HG02642 (cell line): ENCODE data around the gene KLF3.

ENCODE experiments used
- ATAC-seq: cut with Tn5 transposase; IDR thresholded peaks from one replicate; pipeline ENCODE4 v1.9.1; 2021; ENCODE audit warnings: mild to moderate bottlenecking; ENCODE audit not compliant: unreplicated experiment, poor library complexity

Gene KLF3

GRCh38 chr4:38692421-38692820 is 28.4 kb downstream of the KLF3 start:
- ATAC-seq = no peak

DNA sequence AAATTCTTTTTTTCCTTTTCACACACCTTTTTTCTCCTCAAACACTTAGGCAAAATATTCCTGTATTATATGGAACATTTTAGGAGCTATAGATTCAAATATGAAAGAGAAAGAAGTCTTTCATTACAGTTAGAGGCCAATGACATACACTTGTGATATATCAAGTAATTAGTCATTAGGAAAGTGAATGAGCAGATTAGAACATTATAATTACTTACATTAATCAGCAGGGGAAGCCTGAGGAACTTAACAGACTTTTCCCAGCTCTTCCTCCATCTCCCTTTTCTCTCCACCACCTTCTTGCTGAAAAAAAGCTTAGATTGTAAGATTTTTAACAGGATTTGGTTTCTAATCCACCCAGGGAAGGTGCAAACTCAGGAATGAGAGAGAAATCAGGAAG is 29.6 kb downstream of the KLF3 start:
- ATAC-seq = no peak

DNA sequence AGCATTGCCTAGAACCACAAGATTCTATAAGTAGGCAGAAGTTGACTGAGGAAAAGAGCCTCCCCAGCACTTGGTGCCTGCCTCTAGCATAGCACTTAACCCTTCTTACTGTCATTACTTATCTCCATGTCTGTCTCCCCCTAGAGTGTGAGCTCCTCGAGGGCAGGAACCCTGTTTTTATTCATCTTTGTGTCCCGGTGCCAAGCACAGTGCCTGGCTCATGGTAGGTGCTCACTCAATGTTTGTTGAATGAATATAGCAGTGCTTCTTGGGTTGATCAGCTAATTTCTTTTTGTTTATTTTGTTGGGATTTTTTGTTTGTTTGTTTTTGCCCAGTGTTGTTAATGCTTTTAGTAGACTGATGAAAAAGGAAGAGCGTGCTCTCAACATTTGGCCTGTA is 30.3 kb downstream of the KLF3 start:
- ATAC-seq = no peak

- no peak for ATAC-seq
Observed at GRCh38 chr4:38695809-38696208, 31.8 kb downstream of the KLF3 start.

DNA sequence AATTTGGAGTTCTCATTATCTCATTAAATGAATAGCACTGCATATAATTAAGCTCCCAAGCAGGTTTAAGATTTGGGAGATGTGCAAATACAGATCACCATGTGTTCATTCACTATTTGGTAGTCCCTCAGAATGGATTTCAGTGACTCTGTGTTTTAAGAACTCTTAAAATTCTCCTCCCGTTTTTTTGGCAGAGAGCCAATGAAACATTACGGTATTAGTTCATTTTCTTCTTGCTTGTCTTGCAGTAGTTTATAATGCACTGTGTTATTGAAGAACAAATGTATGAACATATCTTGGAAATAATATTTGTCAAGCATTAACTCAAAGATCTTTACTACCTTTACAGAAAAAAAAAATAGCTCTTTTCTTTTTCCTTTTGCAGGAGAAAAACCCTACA is 32.7 kb downstream of the KLF3 start:
- no peak for ATAC-seq

DNA sequence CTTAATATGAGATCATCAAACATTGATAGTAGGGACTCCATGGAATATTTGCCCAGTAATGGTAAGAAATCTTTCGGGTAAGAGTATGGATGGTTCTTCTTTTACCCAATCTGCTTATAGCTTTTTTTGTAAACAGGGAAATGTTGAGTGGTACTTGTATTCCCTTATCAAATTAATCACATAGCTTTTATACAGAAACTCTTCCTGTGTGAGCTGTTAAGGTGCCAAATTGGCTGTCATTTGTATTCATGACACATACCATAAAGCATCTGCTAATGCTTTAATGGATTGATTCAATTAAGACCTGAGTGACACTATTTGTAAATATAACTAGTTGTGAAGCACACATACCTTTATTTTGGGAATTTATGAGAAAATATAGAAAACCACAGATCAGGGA is 34.2 kb downstream of the KLF3 start:
- ATAC-seq = no peak

DNA sequence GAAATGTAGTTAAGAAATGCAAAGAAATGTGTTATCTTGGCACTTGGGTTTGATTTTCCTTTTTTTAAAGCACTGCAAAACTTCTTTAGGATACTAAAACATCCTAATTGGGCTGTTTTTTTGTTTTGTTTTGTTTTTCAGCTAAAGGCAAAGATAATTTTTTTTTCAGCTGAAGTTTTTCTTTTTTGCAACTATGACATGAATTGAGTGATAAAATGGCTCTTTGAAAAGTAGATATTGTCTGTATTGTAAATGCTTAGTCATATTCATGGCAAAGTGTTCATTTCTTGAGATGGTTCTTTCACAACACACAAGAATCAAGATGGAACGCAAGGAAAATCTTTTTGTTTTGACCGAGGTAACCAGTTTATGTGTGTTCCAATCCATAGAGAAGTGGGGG is 35.1 kb downstream of the KLF3 start:
- no peak for ATAC-seq

- no peak for ATAC-seq
Observed at GRCh38 chr4:38703635-38704034, 39.6 kb downstream of the KLF3 start.

DNA sequence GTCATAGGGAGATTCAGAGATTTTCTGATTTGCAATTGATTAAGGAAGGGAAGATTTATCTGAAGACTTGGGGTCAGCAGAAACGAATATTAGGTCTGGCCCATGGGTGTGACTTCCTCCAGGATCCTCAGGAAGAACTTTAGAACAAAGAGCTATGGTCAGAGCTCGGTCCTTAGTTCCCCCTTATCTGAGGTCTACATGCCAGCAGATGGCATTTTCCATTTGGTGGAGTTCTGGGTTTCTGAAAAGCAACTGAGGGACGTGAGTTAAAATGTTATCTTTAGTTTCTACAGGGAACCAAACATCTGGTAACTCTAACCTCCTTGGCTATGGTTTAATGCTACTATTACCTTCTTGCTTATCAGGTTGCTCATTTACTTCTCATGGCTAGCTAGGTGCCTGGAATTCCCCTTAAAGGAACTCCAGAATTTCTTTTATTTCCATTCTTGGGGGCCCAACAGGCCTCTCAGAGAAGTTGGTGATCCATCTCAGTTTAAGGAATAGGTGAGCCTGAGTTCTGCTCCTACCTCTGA is 40.7 kb downstream of the KLF3 start:
- ATAC-seq = no peak

DNA sequence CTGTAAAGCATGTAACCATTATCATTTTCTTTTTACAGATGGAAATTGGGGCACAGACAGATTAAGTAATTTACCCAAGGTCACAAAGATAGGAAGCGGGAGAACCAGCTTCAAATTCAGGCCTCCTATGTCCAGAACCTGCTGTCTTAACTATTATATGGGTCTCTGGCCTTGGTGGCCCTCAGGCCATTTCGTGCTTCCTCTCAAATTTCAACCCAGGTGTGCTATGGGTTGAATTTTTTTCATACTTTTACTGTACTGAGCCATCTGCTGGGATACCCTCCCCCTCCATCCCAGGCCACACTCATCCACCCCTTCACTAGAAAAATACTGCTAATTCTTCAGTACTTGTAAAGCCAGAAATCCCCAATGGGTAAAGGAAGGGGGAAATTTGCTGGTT is 42.3 kb downstream of the KLF3 start:
- ATAC-seq = no peak

DNA sequence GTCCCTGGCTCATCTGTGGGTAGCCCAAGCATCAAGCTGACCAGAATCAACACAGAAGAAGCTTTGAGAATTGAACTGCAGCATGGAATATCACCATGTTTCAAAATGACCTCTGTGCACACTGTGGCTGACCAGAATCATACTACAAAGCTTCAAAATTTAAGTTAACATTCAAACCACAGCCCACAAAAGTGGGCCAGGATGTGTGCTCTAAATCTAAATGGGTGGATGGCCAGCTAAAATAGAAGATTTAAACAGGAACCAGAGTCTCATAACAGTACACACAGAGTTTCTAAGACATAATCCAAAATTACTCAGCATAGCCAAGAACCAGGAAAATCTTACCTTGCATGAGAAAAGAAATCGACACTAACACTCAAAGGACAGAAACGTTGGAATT is 46.1 kb downstream of the KLF3 start:
- ATAC-seq = peak; percentile 83

DNA sequence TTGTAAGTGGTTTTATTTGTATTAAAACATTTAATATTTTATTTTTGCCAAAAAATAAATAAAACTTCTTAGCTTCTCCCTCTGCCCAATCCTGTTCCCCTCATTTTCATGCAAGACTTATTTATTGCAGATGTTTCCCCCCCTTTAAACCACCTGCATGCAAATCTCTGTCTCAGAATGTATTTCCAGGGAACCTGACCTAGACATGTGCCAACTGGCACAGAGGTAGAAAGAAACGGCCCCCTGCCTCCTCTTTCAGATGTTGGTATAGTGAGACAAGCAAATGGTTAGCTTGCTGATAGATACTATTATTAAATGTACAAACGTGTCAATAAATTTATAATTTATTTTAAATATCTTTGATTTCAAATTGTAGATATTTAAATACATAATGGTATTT is 47.1 kb downstream of the KLF3 start:
- ATAC-seq = no peak

DNA sequence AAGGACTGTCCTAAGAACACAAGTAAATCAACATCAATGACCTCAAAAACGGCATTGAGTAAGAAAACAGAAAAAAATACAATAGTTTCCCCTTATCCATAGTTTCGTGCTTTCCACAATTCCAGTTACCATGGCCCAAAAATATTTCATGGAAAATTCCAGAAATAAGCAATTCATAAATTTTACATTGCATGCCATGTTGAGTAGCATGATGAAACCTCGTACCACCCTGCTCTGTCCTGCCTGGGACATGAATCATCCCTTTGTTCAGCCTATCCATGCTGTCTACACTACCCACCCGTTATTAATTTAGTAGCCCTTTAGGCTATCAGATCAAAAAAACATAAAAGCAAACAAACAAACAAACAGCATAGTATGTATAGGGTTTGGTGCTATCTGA is 51.1 kb downstream of the KLF3 start:
- ATAC-seq = no peak

GRCh38 chr4:38716256-38716655 is 52.3 kb downstream of the KLF3 start:
- ATAC-seq = no peak

- ATAC-seq = no peak
Observed at GRCh38 chr4:38717604-38718003, 53.6 kb downstream of the KLF3 start.

DNA sequence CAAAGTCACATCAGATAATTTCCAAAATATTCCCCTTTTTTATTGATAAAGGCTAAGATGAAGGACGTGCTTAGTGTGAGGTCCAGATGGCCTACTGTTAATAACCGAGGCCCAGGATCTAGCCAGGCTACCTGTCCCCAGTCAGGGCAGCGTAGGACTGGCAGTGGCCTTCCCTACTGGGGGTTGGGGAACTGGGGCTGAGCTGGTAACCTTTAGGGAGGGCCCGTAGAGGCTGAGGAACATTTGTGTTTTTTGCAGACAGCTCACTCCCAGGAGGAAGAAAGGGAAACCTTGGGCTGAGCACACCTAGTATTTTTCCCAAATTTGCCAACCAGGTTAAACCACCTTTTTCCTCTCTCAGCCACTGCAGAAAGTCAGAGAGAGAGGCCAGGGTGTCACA is 59.1 kb downstream of the KLF3 start:
- no peak for ATAC-seq

GRCh38 chr4:38723726-38724474 is 59.9 kb downstream of the KLF3 start:
- no peak for ATAC-seq

DNA sequence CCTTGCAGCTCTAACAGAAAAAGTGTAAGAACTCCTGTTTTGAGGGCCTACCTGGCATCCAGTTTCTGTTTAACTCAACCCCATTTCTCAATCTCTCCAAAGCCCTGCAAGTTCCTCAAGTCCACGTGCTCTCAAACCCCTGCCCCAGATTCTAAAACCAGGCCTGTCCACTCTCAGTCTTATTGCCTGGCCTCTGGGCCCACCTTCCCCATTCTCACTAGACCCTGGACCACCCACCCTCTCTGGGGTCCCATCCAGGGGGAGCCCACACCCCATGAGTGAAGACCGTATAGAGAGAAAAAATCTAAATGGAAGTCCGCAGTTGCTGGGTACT is 60.4 kb downstream of the KLF3 start:
- no peak for ATAC-seq

DNA sequence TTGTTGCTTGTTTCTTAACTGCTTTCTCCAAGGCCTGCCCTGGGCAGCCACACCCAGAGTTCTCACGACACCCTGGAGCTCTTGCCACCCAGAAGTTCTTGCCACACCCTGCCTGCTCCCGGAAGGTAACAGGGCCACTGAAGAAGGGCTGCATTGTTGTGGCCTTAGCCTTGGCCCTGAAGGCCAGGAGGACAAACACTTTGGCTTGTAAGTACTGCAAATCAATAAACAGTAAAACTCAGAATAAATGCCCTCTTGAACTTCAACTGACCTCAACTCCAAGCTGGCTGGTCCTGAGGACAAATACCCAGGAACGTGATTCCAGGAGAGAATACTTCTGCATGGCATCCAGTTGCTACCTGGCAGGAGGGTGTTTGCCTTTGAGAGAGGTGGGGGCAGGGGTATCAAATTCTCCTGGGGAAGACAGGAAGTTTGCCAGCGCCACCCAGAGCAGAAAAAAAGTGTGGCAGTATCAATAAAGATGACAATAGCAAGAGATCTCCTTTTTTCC is 64.7 kb downstream of the KLF3 start:
- ATAC-seq = no peak

GRCh38 chr4:38730493-38730829 is 66.5 kb downstream of the KLF3 start:
- no peak for ATAC-seq

DNA sequence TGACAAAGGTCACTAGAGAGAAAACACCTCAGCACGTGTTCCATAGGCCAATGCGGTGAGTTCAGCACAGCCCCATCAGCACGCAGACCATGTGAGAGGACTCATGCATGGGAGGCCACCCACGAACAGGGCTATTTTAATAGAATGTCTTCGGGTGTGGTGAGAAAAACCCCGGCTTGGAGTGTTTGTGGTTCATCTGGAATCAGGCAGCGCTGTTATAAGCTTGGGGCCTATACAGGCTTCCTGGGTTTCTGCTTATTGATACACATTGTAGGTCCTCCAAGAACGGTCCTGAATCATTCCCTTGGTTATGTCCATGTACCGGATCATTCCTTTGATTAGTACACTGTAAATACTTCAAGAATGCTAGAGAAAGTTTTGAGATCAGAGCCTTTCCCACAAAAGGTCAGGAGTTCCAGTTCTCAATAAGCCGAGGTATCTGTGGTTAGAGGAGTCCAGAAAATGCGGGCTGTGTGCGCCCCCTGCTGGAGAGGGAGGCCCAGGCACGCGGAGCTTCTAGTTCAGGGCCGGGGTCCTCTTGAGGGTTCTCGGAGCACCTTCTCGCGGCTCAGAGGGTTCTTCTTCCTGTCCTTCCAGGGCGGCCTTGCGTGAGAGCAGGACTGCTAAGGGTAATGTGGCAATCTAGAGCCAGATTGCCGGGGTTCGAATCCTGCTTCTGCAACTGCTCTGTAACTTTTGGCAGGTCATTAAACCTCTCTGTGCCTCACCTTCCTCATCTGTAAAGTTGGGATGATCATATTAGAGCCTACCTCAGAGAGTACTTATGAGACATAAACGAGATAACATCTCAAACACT is 67.0 kb downstream of the KLF3 start:
- peak; percentile 88 for ATAC-seq

DNA sequence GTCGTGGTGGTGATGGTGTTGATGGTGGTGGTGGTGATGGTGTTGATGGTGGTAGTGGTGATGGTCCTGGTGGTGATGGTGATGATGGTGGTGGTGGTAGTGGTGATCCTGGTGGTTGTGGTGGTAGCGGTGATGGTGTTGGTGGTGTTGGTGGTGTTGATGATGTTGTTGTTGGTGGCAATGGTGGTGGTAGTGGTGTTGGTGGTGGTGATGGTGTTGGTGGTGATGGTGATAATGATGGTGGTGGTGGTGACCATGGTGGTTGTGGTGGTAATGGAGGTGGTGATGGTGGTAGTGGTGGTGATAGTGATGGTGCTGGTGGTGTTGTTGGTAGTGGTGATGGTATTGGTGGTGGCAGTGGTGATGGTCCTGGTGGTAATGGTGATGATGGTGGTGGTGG is 69.7 kb downstream of the KLF3 start:
- ATAC-seq = no peak
